ENCODE measurements around the gene KMT2E.
"Not testable (repeated sequence)": the region's sequence is repeated elsewhere in the genome, so short reads cannot be mapped to it uniquely, and the experiment has no call there.

The KMT2E gene

GRCh38 chr7:105020926-105021325 lies 6.9 kb downstream of the KMT2E start:
- no peak overlapping the region for H3K4me3 ChIP-seq (ENCODE audit: low read length)
- TF ChIP-seq ZNF274 (IDR thresholded peaks at IDR 0.05; ENCODE audit: low read depth, low read length), result no peak

DNA sequence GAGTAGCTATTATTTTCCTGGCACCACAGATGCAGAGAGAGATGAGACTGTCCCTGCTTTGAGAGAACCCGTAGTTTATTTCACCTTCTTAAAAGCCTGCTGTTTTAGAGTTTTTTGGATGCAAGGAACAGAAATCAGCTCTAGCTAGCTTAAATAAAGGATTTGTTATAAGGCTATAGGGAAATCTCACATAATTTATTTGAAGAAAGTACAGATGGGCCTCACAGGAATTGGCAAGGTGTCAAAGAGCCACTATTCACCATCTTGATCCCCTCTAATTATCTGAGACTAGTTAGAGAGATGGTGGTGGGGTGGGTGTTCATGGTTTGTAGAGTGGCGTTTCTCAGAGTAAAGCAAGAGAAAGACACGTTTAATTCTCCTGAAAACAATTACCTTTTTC lies 7.3 kb downstream of the KMT2E start:
- no peak overlapping the region for H3K4me3 ChIP-seq (ENCODE audit: low read length)

GRCh38 chr7:105021967-105022366 lies 8.0 kb downstream of the KMT2E start:
- H3K4me3 ChIP-seq (ENCODE audit: low read length), result no peak overlapping the region
- no peak for TF ChIP-seq ZNF274 (IDR thresholded peaks at IDR 0.05; ENCODE audit: low read depth, low read length)

More for the DNA sequence above, 7.3 kb downstream of the KMT2E start:
- no peak for TF ChIP-seq ZNF274 (IDR thresholded peaks at IDR 0.05; ENCODE audit: low read depth, low read length)

DNA sequence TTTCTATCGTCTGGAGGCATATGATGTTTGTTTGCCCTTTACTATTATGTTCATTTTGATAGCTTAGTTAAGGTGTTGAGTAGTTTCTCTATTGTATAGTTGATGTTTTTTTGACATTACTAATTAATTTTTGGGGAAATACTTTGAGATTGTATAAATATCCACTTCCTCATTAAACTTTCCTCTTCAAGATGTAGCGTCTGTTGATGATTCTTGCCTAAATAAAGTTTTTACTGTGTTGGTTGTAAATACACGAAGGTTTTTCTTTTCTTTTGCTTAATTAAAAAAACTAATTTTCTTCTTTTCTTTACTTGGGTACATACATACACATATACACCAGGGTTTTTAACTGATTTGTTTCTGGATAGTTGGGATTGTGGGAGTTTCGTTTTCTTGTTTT lies 8.5 kb downstream of the KMT2E start:
- H3K4me3 ChIP-seq (ENCODE audit: low read length), result no peak overlapping the region
- no peak for TF ChIP-seq ZNF274 (IDR thresholded peaks at IDR 0.05; ENCODE audit: low read depth, low read length)

DNA sequence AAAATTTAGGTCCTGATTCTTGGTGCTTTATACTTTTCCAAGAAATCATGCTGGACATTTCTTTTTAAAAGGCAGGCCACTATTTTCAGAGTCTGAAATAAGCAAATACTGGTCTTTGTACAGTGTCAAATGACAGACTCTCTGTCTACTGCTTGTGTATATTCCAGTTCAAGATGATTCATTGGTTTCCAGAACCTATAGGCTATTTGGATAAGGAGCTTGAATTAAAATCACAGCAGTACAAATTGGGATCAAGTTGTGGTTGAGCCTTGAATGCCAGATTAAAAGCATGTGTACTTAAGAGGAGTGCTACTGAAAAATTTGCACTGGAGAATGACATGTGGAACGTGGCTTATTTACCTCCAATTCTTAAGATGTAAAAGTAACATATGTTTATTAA lies 10.7 kb downstream of the KMT2E start:
- no peak overlapping the region; the same call in 1 of the 2 replicates for H3K4me3 ChIP-seq (ENCODE audit: low read length)
- TF ChIP-seq ZNF274 (IDR thresholded peaks at IDR 0.05; ENCODE audit: low read depth, low read length), result no peak

- no peak for TF ChIP-seq ZNF274 (IDR thresholded peaks at IDR 0.05; ENCODE audit: low read depth, low read length)
- no peak overlapping the region for H3K4me3 ChIP-seq (ENCODE audit: low read length)
Observed at GRCh38 chr7:105026750-105027149, 12.7 kb downstream of the KMT2E start.

DNA sequence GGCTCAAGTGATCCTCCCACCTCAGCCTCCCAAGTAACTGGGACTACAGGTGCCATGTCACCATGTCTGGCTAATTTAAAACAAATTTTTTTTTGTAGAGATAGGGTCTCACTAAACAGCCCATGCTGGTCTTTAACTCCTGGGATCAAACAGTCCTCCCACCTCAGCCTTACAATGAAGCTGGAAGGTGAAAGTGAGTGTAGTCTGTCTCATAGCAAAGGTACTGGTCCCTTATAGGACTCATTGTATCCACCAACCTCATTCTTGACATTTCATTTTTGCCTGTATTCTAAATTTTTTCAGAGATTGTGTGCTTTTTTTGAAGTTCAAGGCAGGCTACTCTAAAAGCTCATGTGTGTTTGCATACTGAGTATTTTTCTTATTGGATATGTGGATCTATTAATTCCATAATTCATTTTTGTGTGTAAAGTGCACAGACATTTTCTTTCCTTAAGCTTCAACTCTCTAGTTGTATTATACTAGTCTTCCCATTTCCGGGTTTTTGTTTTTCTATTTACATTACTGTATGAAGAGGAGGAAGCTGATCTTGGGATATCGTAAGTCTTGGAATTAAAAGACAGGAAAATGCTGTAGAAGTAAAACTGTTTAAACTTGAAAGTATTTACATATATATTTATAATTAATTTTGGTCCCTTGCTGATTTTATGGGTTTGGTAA lies 13.3 kb downstream of the KMT2E start:
- no peak overlapping the region for H3K4me3 ChIP-seq (ENCODE audit: low read length)
- no peak for TF ChIP-seq ZNF274 (IDR thresholded peaks at IDR 0.05; ENCODE audit: low read depth, low read length)

DNA sequence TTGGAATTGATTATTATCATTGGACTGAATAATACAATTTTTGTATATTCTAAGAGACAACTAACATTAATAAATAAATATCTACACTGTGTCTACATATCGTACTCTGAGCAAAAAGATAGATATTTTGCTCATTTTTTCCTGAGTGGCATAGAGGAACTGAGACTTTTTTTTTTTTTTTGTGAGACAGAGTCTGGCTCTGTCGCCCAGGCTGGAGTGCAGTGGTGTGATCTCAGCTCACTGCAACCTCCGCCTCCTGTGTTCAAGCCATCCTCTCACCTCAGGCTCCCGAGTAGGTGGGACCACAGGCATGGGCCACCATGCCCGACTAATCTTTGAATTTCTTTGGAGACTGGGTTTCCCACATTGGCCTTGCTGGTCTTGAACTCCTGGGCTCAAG lies 14.0 kb downstream of the KMT2E start:
- no peak overlapping the region for H3K4me3 ChIP-seq (ENCODE audit: low read length)
- TF ChIP-seq ZNF274 (IDR thresholded peaks at IDR 0.05; ENCODE audit: low read depth, low read length), result no peak

DNA sequence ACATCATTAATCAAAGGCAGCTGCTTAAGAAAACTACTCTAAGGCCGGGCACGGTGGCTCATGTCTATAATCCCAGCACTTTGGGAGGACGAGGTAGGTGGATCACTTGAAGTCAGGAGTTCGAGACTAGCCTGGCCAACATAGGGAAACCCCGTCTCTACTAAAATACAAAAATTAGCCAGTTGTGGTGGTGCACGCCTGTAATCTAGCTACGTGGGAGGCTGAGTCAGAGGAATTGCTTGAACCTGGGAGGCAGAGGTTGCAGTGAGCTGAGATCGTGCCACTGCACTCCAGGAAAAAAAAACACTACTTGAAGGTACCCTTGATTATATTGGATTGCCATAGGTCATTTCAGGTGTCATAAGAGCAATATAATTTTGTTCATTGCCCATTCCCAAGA lies 14.9 kb downstream of the KMT2E start:
- not testable (repeated sequence) for H3K4me3 ChIP-seq (ENCODE audit: low read length)

DNA sequence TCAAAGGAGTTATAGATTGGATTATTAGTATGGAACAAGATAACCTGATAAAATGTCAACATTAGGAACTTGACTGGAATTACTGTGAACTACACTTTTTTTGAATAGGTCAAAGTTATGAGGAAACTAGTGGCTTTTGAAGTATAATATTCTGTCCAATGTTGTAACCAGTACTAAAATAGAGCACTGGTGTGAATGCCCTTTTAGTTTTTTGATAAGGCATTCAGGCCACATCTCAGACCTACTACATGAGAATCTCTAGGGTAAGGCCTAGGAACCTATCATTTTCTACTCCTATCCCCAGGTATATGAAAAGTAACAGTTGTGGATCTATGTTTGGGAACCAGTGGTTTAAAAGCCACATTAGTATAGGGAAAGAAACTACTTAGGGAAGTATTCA lies 16.4 kb downstream of the KMT2E start:
- no peak for TF ChIP-seq ZNF274 (IDR thresholded peaks at IDR 0.05; ENCODE audit: low read depth, low read length)
- no peak overlapping the region for H3K4me3 ChIP-seq (ENCODE audit: low read length)

- no peak for TF ChIP-seq ZNF274 (IDR thresholded peaks at IDR 0.05; ENCODE audit: low read depth, low read length)
Observed at GRCh38 chr7:105032553-105033214, 18.7 kb downstream of the KMT2E start.

GRCh38 chr7:105035349-105035748 lies 21.3 kb downstream of the KMT2E start:
- no peak overlapping the region for H3K4me3 ChIP-seq (ENCODE audit: low read length)

More at GRCh38 chr7:105032553-105033214, 18.7 kb downstream of the KMT2E start:
- no peak overlapping the region for H3K4me3 ChIP-seq (ENCODE audit: low read length)

DNA sequence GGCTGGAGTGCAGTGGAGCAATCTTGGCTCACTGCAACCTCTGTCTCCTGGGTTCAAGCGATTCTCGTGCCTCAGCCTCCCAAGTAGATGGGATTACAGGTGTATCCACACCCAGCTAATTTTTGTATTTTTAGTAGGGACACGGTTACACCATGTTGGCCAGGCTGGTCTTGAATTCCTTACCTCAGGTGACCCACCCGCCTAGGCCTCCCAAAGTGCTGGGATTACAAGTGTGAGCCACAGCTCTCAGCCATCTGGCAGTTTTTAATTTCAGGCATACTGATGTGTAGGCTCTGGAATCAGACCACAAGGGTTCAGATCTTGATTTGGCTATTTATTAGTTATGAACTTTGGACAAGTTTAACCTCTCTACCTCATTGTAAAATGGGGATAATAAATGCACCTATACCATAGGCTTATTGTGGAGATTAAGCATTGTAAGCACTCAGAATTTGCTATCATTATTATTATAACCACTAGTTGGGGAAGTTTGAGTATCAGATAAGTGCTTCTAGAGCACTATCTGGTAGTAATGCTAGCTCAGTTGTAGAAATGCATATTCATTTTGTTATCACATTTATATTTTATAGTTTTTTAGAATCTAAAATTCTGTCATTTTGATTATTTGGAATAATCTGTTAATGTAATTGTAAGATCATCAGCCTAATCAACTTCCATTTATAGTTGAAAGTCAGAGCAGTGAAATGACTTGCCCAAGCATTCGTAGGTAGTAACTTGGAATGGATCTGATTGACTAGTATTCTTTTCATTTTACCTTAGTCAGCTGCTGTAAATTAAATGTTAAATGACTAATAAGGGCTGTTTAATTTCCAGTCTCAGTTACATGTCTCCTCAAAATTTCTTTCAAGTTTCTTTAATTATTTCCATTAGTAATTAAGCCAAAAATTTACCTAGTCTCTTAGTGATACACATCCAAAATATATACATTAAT lies 22.5 kb downstream of the KMT2E start:
- no peak overlapping the region for H3K4me3 ChIP-seq (ENCODE audit: low read length)
- no peak for TF ChIP-seq ZNF274 (IDR thresholded peaks at IDR 0.05; ENCODE audit: low read depth, low read length)

More at GRCh38 chr7:105035349-105035748, 21.3 kb downstream of the KMT2E start:
- TF ChIP-seq ZNF274 (IDR thresholded peaks at IDR 0.05; ENCODE audit: low read depth, low read length), result no peak

GRCh38 chr7:105037319-105037718 lies 23.3 kb downstream of the KMT2E start:
- TF ChIP-seq ZNF274 (IDR thresholded peaks at IDR 0.05; ENCODE audit: low read depth, low read length), result no peak
- H3K4me3 ChIP-seq (ENCODE audit: low read length), result no peak overlapping the region

Data from GM08714 (cell line).